Measurements from ENCODE around the gene HPN.
A peak's percentile ranks its signal among the peaks of the same experiment; 100 is the strongest.

The HPN gene

DNA sequence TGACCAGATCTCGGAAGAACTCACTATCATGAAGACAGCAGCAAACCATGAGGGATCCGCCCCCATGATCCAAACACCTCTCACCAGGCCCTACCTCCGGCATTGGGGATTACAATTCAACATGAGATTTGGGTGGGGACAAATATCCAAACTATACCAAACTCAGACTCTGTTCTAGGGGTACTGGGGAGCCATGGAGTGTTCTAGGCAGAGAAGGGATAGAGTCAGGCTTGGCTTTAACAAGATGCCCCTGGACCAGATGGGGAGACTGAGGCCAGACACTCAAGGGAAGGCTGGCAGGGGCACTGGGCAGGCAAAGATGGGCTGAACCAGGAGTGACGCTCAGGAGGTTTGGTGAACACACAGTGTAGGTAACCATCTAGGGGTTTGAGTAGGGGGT is 23.1 kb upstream of the HPN start:
- CTCF ChIA-PET = interaction anchor here (0.5 to 0.7 kb wide), 3 partner anchors 42 to 180 kb away, joined by 3 to 5 read pairs (median 3); no protein-coding TSS in a partner anchor
- POLR2A ChIA-PET = no interaction called here
- H3K9me3 ChIP-seq (ENCODE audit: control insufficient read depth, insufficient read depth, low read depth, low read length) = no peaks in the 10 kb centered on the region
- peaks cover 98 to 100% of the 10 kb centered on the region in 2 experiments for H3K36me3 ChIP-seq (ENCODE audit: control insufficient read depth in 2 of 2, insufficient read depth in 1 of 2, low read length in 2 of 2)
- no peaks in the 10 kb centered on the region for H3K4me1 ChIP-seq (ENCODE audit: control insufficient read depth, insufficient read depth, low read length)
- TF ChIP-seq ZNF16 (tag by site-specific recombination; IDR thresholded peaks at IDR 0.05; ENCODE audit: low read depth) (peak; percentile 96), YY2 (tag by site-specific recombination; IDR thresholded peaks at IDR 0.05) (no peak)
- no peak overlapping the region for H3K4me3 ChIP-seq (ENCODE audit: low read depth, low read length)
- no peak overlapping the region for H3K27ac ChIP-seq (ENCODE audit: extremely low read depth, low read depth, low read length)

GRCh38 chr19:35019144-35019543 is 22.4 kb upstream of the HPN start:
- Histone ChIP-seq H3K36me3 (ENCODE audit: control insufficient read depth in 2 of 2, insufficient read depth in 1 of 2, low read length in 2 of 2) (peaks cover 98 to 100% of the 10 kb centered on the region in 2 experiments), H3K9me3 (ENCODE audit: control insufficient read depth, insufficient read depth, low read depth, low read length) (no peaks in the 10 kb centered on the region), H3K27ac (ENCODE audit: extremely low read depth, low read depth, low read length) (no peak overlapping the region), H3K4me3 (ENCODE audit: low read depth, low read length) (no peak overlapping the region), H3K4me1 (ENCODE audit: control insufficient read depth, insufficient read depth, low read length) (no peaks in the 10 kb centered on the region)
- ChIA-PET POLR2A (no interaction called here), CTCF (interaction anchor here (0.6 to 1.1 kb wide), 2 partner anchors 46 to 51 kb away, joined by 3 read pairs; no protein-coding TSS in a partner anchor)
- 0 out of 2 replicates have a peak, but pooled peaks have one; percentile 25 for TF ChIP-seq ZNF600 (tag by site-specific recombination; IDR thresholded peaks at IDR 0.05)
- no peak for TF ChIP-seq PRDM1 (tag by site-specific recombination; IDR thresholded peaks at IDR 0.05)
- TF ChIP-seq ZNF341 (tag by site-specific recombination; IDR thresholded peaks at IDR 0.05; ENCODE audit: low read depth) = peak; percentile 34; the same call in 1 of the 2 replicates
- TF ChIP-seq ZNF324 (tag by site-specific recombination; IDR thresholded peaks at IDR 0.05) = no peak

- POLR2A ChIA-PET = interaction anchor here (0.6 to 0.9 kb wide), 2 partner anchors 9 to 14 kb away, joined by 3 to 4 read pairs; no protein-coding TSS in a partner anchor
- TF ChIP-seq ZNF133 (tag by site-specific recombination; IDR thresholded peaks at IDR 0.05) (no peak), ZBTB26 (tag by site-specific recombination; optimal IDR thresholded peaks at IDR 0.05) (peak; percentile 13), GLIS2 (tag by site-specific recombination; IDR thresholded peaks at IDR 0.05) (0 out of 2 replicates have a peak, but pooled peaks have one; percentile 17), ZNF16 (tag by site-specific recombination; IDR thresholded peaks at IDR 0.05; ENCODE audit: low read depth) (no peak), ZNF664 (tag by site-specific recombination; IDR thresholded peaks at IDR 0.05) (no peak), KLF9 (tag by site-specific recombination; IDR thresholded peaks at IDR 0.05; ENCODE audit: low read depth) (no peak)
These were observed 20.5 kb upstream of the HPN start for GRCh38 chr19:35021016-35021415.

GRCh38 chr19:35021596-35021995 is 19.9 kb upstream of the HPN start:
- TF ChIP-seq, protein P1, sequence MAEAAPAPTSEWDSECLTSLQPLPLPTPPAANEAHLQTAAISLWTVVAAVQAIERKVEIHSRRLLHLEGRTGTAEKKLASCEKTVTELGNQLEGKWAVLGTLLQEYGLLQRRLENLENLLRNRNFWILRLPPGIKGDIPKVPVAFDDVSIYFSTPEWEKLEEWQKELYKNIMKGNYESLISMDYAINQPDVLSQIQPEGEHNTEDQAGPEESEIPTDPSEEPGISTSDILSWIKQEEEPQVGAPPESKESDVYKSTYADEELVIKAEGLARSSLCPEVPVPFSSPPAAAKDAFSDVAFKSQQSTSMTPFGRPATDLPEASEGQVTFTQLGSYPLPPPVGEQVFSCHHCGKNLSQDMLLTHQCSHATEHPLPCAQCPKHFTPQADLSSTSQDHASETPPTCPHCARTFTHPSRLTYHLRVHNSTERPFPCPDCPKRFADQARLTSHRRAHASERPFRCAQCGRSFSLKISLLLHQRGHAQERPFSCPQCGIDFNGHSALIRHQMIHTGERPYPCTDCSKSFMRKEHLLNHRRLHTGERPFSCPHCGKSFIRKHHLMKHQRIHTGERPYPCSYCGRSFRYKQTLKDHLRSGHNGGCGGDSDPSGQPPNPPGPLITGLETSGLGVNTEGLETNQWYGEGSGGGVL (tag by site-specific recombination; IDR thresholded peaks at IDR 0.05) = no peak
- no peaks in the 10 kb centered on the region for H3K9me3 ChIP-seq (ENCODE audit: control insufficient read depth, insufficient read depth, low read depth, low read length)
- CTCF ChIA-PET = interaction anchor here (1.0 to 2.0 kb wide), 3 partner anchors 8 to 48 kb away, joined by 3 to 8 read pairs (median 7); no protein-coding TSS in a partner anchor
- H3K4me1 ChIP-seq (ENCODE audit: control insufficient read depth, insufficient read depth, low read length) = no peaks in the 10 kb centered on the region
- H3K36me3 ChIP-seq (ENCODE audit: control insufficient read depth in 2 of 2, insufficient read depth in 1 of 2, low read length in 2 of 2) = peaks cover 100% of the 10 kb centered on the region in 2 experiments
- POLR2A ChIA-PET = interaction anchor here (0.6 kb wide), 1 partner anchor 14 kb away, joined by 3 read pairs; no protein-coding TSS in a partner anchor
- H3K4me3 ChIP-seq (ENCODE audit: low read depth, low read length) = no peak overlapping the region
- H3K27ac ChIP-seq (ENCODE audit: extremely low read depth, low read depth, low read length) = no peak overlapping the region

More at GRCh38 chr19:35021016-35021415, 20.5 kb upstream of the HPN start:
- Histone ChIP-seq H3K4me1 (ENCODE audit: control insufficient read depth, insufficient read depth, low read length) (no peaks in the 10 kb centered on the region), H3K36me3 (ENCODE audit: control insufficient read depth in 2 of 2, insufficient read depth in 1 of 2, low read length in 2 of 2) (peaks cover 98 to 100% of the 10 kb centered on the region in 2 experiments), H3K4me3 (ENCODE audit: low read depth, low read length) (no peak overlapping the region), H3K27ac (ENCODE audit: extremely low read depth, low read depth, low read length) (no peak overlapping the region), H3K9me3 (ENCODE audit: control insufficient read depth, insufficient read depth, low read depth, low read length) (no peaks in the 10 kb centered on the region)
- CTCF ChIA-PET = interaction anchor here (1.0 to 2.0 kb wide), 3 partner anchors 8 to 48 kb away, joined by 3 to 8 read pairs (median 7); no protein-coding TSS in a partner anchor
